Psoas muscle (tissue), 8 donors: ENCODE measurements around the gene SLC22A3. TPM values are rescaled to one million over a fixed set of nuclear protein-coding genes. Genes with fewer than 3 reads are reported as not detected.
"Not testable (repeated sequence)": the region's sequence is repeated elsewhere in the genome, so short reads cannot be mapped to it uniquely, and the experiment has no call there.

ENCODE experiments used
- ATAC-seq, 4 donors: fragments of 200-7000 bp; cut with Tn5 transposase; one replicate each; pipeline ENCODE4 v1.9.1; 2020; ENCODE audit warnings: moderate library complexity in 3 of 4, mild to moderate bottlenecking in 2 of 4
- DNase-seq, 2 donors: peaks; one replicate each; pipeline ENCODE4 v3.0.0-alpha.2; 2020
- H3K27ac ChIP-seq: fragments of 200-600 bp; one replicate; pipeline ENCODE4 v1.8.0; 2022
- H3K27me3 ChIP-seq, 3 donors: fragments of 200-600 bp in 1 of 3; one replicate each; pipeline versions ENCODE4 v1.6.1 to v1.8.0; 2013 to 2022; ENCODE audit warnings: low read length in 2 of 3, mild to moderate bottlenecking in 2 of 3, moderate library complexity in 1 of 3; ENCODE audit not compliant: insufficient read depth in 3 of 3
- H3K36me3 ChIP-seq, 2 donors: fragments of 200-600 bp in 1 of 2; one replicate each; pipeline versions ENCODE4 v1.6.1 to v1.8.0; 2013 to 2022; ENCODE audit warnings: low read depth in 1 of 2, mild to moderate bottlenecking in 1 of 2, moderate library complexity in 1 of 2; ENCODE audit not compliant: insufficient read depth in 1 of 2
- H3K4me1 ChIP-seq: fragments of 200-600 bp; one replicate; pipeline ENCODE4 v1.8.0; 2022
- H3K4me3 ChIP-seq: fragments of 200-600 bp; one replicate; pipeline ENCODE4 v1.8.0; 2022; ENCODE audit warnings: mild to moderate bottlenecking
- H3K9me3 ChIP-seq: fragments of 200-600 bp; one replicate; pipeline ENCODE4 v1.8.0; 2022
- CTCF ChIP-seq: fragments of 200-600 bp; IDR thresholded peaks from one replicate; pipeline ENCODE4 v1.8.0; 2022; ENCODE audit warnings: antibody characterized with exemption
- WGBS, 3 donors: extraction: QIAGEN DNeasy Blood & Tissue Kit; methylation state at CpG; one replicate each; pipeline versions ENCODE4 v1.1.6 to v1.1.7; 2013; 5-methylcytosine and 5-hydroxymethylcytosine counted together
- intact Hi-C, 2 donors: fragments of 100-400 bp; cut with DNase I; formaldehyde crosslinking; loops; one replicate each; pipeline versions ENCODE4 v1.11.0 to v1.14.2; 2022
- polyA plus RNA-seq, 3 donors: library from polyadenylated mRNA; stranded (reverse); fragments of 200-250 nt; gene quantifications; one replicate each; pipeline ENCODE4 v1.2.3, GENCODE V29; 2013
- total RNA-seq, 4 donors: library from RNA; stranded (reverse); fragmentation: NEBNext Ultra II Directional in 2 of 4; extraction: Animal tissue kit (Norgen Biotek cat#: 25700) in 2 of 4; gene quantifications; one replicate each; pipeline versions ENCODE4 v1.2.1 to v1.2.4, GENCODE V29; 2021 to 2023
- donor health status: healthy with polysubstance abuse.
- donor health status: DM: no; HTN: no; CAD: no; lungs with moderate emphysema.
- donor health status: Bipolar disorder and iron deficiency.
- donor health status: healthy.
- donor health status: DM: yes; HTN: yes; CAD: no.
- donor health status: DM: no; HTN: no; CAD: no.
- donor health status: DM: no; HTN: no; CAD: no.
- donor health status: DM: yes; HTN: yes; CAD: no.

The SLC22A3 gene
- total and polyA plus RNA-seq, 7 donors, result 43.7 to 121 (median 49.5) TPM

- intact Hi-C loops, result no loop called here
- no peak for ATAC-seq
- DNase-seq, result no peak
- H3K4me1 ChIP-seq, result no peaks in the 10 kb centered on the region
- no peak overlapping the region for H3K27ac ChIP-seq
- no peak overlapping the region for H3K4me3 ChIP-seq
- no peaks in the 10 kb centered on the region for H3K9me3 ChIP-seq
- peaks cover 0 to 17% of the 10 kb centered on the region in 2 donors for H3K36me3 ChIP-seq
- no peaks in the 10 kb centered on the region for H3K27me3 ChIP-seq
- 79 to 81% (median 80%) methylated on average over 2 of the region's 2 CpGs for WGBS, 3 donors
- TF ChIP-seq CTCF, result no peak
These were observed 97.0 kb downstream of the SLC22A3 start for GRCh38 chr6:160445130-160445529.

GRCh38 chr6:160447350-160447749 lies 99.2 kb downstream of the SLC22A3 start:
- Histone ChIP-seq H3K27me3 (no peaks in the 10 kb centered on the region), H3K9me3 (no peaks in the 10 kb centered on the region), H3K36me3 (peaks cover 0 to 19% of the 10 kb centered on the region in 2 donors), H3K4me3 (no peak overlapping the region), H3K4me1 (no peaks in the 10 kb centered on the region), H3K27ac (no peak overlapping the region)
- TF ChIP-seq CTCF, result no peak
- intact Hi-C loops, result no loop called here
- peak in 1 of 4 donors; percentile 15 for ATAC-seq
- WGBS, 3 donors, result 89 to 97% (median 94%) methylated on average over 4 of the region's 4 CpGs
- DNase-seq, result no peak

GRCh38 chr6:160449787-160450186 lies 101.6 kb downstream of the SLC22A3 start:
- not testable (repeated sequence) for H3K4me3 ChIP-seq, ATAC-seq, H3K9me3 ChIP-seq, DNase-seq, H3K36me3 ChIP-seq, H3K27me3 ChIP-seq, H3K4me1 ChIP-seq, H3K27ac ChIP-seq
- intact Hi-C loops, result loop anchor here (10.0 kb wide), 2 partner anchors 225 to 585 kb away; no protein-coding TSS in a partner anchor
- 92 to 99% (median 95%) methylated on average over 4 of the region's 4 CpGs for WGBS, 3 donors

- no peak overlapping the region for H3K27ac ChIP-seq
- no peaks in the 10 kb centered on the region for H3K9me3 ChIP-seq
- WGBS, 3 donors, result 92 to 93% (median 92%) methylated on average over 5 of the region's 5 CpGs
- no peak overlapping the region for H3K4me3 ChIP-seq
- no peak for TF ChIP-seq CTCF
- DNase-seq (no peak), ATAC-seq (no peak)
- no peaks in the 10 kb centered on the region for H3K27me3 ChIP-seq
- H3K36me3 ChIP-seq, result peaks cover 0 to 9% of the 10 kb centered on the region in 2 donors
- H3K4me1 ChIP-seq, result no peaks in the 10 kb centered on the region
- intact Hi-C loops, result loop anchor here (10.0 kb wide), 2 partner anchors 226 to 586 kb away; no protein-coding TSS in a partner anchor
These were observed 102.7 kb downstream of the SLC22A3 start for GRCh38 chr6:160450849-160451248.

- Histone ChIP-seq H3K4me3 (no peak overlapping the region), H3K27me3 (no peaks in the 10 kb centered on the region), H3K9me3 (no peaks in the 10 kb centered on the region), H3K36me3 (peaks cover 0 to 7% of the 10 kb centered on the region in 2 donors), H3K4me1 (no peaks in the 10 kb centered on the region), H3K27ac (no peak overlapping the region)
- 86 to 92% (median 87%) methylated on average over 6 of the region's 6 CpGs for WGBS, 3 donors
- no peak for TF ChIP-seq CTCF
- intact Hi-C loops, result loop anchor here (10.0 kb wide), 2 partner anchors 230 to 590 kb away; no protein-coding TSS in a partner anchor
- DNase-seq, result no peak
- ATAC-seq, result no peak
These were observed 106.1 kb downstream of the SLC22A3 start for GRCh38 chr6:160454303-160454702.
